DLD1 (cell line): ENCODE measurements around the gene LMBRD1.
"Not testable (repeated sequence)": the region's sequence is repeated elsewhere in the genome, so short reads cannot be mapped to it uniquely, and the experiment has no call there.

ENCODE experiments used
- in situ Hi-C: cut with HindIII; loops from 2 replicates; pipeline ENCODE4 v1.10.0; 2017; ENCODE audit warnings: low sequenced_read_pairs

The LMBRD1 gene

GRCh38 chr6:69798796-69799195 is 2.0 kb upstream of the LMBRD1 start:
- in situ Hi-C loops = not testable (repeated sequence)

GRCh38 chr6:69796073-69796641 is 653 bp downstream of the LMBRD1 start:
- in situ Hi-C loops = no loop called here

- in situ Hi-C loops = no loop called here
Measured at GRCh38 chr6:69795469-69796072, 1.2 kb downstream of the LMBRD1 start.

- in situ Hi-C loops = no loop called here
Measured at GRCh38 chr6:69792292-69792691, 4.5 kb downstream of the LMBRD1 start.

GRCh38 chr6:69791065-69791471 is 5.7 kb downstream of the LMBRD1 start:
- in situ Hi-C loops = no loop called here

GRCh38 chr6:69790629-69791028 is 6.2 kb downstream of the LMBRD1 start:
- in situ Hi-C loops = no loop called here

- in situ Hi-C loops = no loop called here
Measured at GRCh38 chr6:69789578-69789977, 7.2 kb downstream of the LMBRD1 start.

GRCh38 chr6:69787436-69787835 is 9.4 kb downstream of the LMBRD1 start:
- in situ Hi-C loops = not testable (repeated sequence)

GRCh38 chr6:69785697-69786096 is 11.1 kb downstream of the LMBRD1 start:
- in situ Hi-C loops = no loop called here

- in situ Hi-C loops = no loop called here
Measured at GRCh38 chr6:69784595-69785377, 12.0 kb downstream of the LMBRD1 start.

GRCh38 chr6:69783108-69783507 is 13.7 kb downstream of the LMBRD1 start:
- in situ Hi-C loops = no loop called here

GRCh38 chr6:69780585-69781178 is 16.1 kb downstream of the LMBRD1 start:
- in situ Hi-C loops = no loop called here

- in situ Hi-C loops = no loop called here
Measured at GRCh38 chr6:69775941-69776340, 20.9 kb downstream of the LMBRD1 start.

- in situ Hi-C loops = no loop called here
Measured at GRCh38 chr6:69775585-69775849, 21.3 kb downstream of the LMBRD1 start.

GRCh38 chr6:69774740-69775584 is 21.8 kb downstream of the LMBRD1 start:
- in situ Hi-C loops = no loop called here

- in situ Hi-C loops = no loop called here
Measured at GRCh38 chr6:69771158-69771906, 25.5 kb downstream of the LMBRD1 start.

GRCh38 chr6:69768664-69769063 is 28.1 kb downstream of the LMBRD1 start:
- in situ Hi-C loops = no loop called here

- in situ Hi-C loops = no loop called here
Measured at GRCh38 chr6:69763763-69764162, 33.0 kb downstream of the LMBRD1 start.

GRCh38 chr6:69761853-69762252 is 35.0 kb downstream of the LMBRD1 start:
- in situ Hi-C loops = no loop called here

- in situ Hi-C loops = no loop called here
Measured at GRCh38 chr6:69758214-69758613, 38.6 kb downstream of the LMBRD1 start.
